Skin of body (tissue), 2 donors: ENCODE data around the gene ACOX3. TPM values are rescaled to one million over a fixed set of nuclear protein-coding genes. Genes with fewer than 3 reads are reported as not detected.
"Not testable (repeated sequence)": the region's sequence is repeated elsewhere in the genome, so short reads cannot be mapped to it uniquely, and the experiment has no call there.

Source experiments
- DNase-seq: peaks from one replicate; lab custom pipeline; 2025; lab: John Stamatoyannopoulos, UW
- total RNA-seq: library from RNA; depleted of rRNA; stranded (reverse); fragments of >200 nt; gene quantifications from one replicate; pipeline ENCODE4 v1.2.3, GENCODE V29; 2014

ACOX3 gene
- total RNA-seq = 27.2 TPM

- peak; percentile 78 for DNase-seq
Measured at GRCh38 chr4:8440492-8441311, at the start of gene ACOX3, which contains the start of gene TRMT44. ACOX3 (minus strand) TSS chr4:8440723; CDS start chr4:8416521, 24,202 bp downstream. TRMT44 (plus strand) TSS chr4:8440777; CDS start chr4:8440823, 46 bp downstream.

GRCh38 chr4:8488791-8489369 is 48.4 kb upstream of the ACOX3 start:
- no peak for DNase-seq

- DNase-seq = not testable (repeated sequence)
Measured at GRCh38 chr4:8486643-8487042, 46.1 kb upstream of the ACOX3 start.

- DNase-seq = no peak
Measured at GRCh38 chr4:8480221-8480620, 39.7 kb upstream of the ACOX3 start.

DNA sequence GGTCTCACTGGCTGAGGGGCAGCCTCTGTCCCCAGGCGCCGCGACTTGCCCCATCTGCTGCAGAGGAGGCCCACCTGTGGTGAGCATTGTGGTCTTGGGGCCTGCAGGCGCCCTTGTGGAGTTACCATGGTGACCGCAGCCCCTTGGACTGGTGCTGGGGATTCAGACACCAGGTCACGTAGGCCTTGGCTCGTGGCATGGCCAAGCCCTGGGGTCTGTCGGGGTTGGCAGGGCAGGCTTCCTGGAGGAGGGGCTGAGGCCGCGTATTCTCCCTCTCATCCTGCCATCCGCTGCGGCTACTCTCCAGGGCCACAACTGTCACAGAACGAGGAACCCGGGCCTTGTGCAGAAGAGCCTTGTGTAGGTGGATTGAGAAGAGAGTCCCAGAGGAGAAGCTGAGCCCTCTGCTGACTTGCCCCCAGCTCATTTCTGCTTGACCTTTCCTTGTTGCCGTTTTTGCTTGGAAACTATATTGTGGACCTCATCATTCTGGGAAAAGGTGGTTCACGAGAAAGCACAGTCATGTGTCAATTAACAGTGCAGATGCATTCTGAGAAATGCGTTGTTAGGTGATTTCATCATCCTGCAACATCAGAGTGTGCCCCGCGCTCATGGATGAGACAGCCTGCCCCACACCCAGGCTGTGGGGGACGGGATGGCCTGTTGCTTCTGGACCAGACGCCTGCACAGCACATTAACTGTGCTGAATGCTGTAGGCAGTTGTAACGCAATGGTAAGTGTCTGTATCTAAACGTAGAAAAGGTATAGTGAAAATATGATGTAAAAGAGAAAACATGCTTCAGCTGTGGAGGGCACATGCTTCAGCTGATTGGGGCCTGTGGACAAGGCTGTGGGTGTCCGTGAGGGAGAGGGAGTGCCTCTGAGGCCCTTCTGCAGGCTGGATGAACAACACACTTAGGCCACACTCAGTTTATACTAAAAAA is 38.5 kb upstream of the ACOX3 start:
- DNase-seq = no peak

- DNase-seq = no peak
Measured at GRCh38 chr4:8478371-8478770, 37.8 kb upstream of the ACOX3 start.

DNA sequence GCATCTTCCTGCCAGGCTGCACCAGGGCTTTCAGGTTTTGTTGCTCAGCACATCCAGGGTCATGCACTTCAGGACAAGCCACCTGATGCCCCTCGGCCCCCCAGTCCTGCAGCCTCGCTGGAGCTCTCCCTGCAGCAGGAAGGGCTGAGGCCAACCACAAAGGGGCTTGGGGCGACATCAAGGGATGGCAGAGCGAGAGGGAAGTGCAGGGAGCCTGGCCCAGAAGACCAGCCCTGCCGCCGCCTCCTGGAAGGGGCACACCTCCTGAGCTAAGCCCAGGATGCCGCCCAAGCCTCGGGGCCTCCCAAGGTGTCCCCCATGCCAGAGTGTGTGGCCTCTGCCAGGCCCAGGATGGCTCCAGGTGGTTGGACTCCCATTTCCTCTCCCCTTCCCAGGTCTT is 37.2 kb upstream of the ACOX3 start:
- no peak for DNase-seq

- no peak for DNase-seq
Measured at GRCh38 chr4:8477095-8477635, 36.6 kb upstream of the ACOX3 start.

GRCh38 chr4:8475751-8476575 is 35.4 kb upstream of the ACOX3 start:
- DNase-seq = no peak

GRCh38 chr4:8474856-8475255 is 34.3 kb upstream of the ACOX3 start:
- no peak for DNase-seq

DNA sequence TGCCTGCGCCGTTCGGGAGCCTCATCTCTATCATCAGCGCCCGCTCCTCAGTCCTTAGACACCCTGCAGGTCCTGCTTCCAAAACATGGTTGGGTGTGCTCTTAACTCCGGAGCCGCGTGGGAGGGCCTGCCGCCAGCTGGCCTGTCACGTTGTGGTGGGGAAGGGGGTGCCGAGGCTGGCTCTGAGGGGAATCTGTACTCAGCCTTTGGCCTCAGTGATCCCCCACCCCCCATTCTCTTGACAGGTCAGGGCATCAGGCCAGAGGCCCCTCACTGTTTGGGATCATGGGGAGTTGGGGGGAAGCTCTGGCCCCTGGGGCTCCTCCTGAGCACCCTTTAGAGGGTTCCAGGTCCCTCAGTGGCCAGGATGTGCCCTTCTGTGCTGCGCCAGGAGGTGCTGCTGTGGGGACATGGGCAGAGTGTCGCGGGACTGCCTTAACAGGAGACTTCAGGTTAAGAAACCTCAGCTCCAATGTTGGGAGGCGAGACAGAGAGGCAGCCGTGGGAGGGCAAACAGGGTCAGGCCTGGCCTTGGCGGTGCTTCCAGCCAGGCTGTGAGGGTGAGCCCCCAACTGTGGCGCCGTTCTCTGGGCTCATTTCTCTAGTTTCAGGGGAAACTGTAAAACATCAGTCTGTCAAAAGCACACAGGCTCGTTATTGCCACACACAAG is 33.5 kb upstream of the ACOX3 start:
- DNase-seq = no peak

DNA sequence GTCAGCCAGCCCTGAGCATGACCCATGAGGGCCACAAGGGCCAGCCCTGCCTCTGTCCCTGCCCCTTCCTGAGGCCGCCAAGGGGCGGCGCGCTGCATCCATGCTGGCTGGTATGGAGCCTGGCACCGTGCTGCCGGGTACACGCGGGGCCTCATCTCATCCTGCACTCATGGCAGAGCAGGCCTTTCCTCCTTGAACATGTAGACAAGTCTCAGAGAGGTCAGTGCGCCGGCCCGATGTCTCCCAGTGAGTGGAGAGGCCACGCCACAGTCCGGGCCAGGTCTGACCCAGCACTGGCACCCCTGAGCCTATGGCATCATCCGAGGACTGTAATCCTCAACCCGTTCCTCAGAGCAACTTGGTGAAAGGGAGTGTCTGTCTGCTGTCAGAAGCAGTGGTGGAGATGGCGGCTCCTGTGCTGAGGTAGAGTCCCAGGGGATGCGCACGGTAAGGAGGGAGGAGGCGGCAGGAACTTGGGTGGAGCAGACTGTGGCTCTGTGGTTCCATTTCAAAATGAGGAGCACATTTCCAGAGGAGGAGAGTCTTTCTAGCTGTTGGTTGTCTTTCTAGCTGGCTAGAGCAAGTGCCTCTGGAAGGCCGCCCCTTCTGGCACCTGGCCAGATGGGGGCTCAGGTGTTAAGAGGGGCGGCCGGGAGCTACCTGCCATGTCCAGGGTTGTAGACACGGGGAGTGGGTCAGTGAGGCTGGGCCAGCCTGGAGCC is 32.8 kb upstream of the ACOX3 start:
- DNase-seq = no peak

DNA sequence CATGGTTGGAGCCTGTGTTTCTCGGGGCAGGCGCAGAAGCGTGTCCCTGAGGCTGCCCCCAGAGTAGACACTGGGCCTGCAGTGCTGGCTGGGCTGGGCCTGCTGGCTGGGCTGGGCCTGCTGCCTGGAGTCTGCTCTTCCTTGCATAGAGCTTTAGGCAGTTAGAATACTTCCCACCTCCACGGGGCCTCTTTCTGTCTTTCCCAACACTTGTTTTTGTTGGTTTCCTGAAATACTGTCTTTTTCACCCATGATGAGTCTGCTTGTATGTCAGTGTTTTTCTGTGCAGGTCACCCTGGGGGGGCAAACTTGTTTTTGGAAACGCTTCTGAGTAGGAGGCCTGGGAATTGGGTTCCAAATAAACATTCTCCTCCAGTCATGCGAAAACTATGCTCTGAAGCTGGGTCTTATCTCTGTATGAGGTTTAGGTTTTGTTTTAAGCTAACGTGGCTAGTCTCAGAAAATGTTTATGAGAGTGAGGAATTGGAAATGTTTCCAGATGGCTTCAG is 32.2 kb upstream of the ACOX3 start:
- DNase-seq = peak; percentile 28

DNA sequence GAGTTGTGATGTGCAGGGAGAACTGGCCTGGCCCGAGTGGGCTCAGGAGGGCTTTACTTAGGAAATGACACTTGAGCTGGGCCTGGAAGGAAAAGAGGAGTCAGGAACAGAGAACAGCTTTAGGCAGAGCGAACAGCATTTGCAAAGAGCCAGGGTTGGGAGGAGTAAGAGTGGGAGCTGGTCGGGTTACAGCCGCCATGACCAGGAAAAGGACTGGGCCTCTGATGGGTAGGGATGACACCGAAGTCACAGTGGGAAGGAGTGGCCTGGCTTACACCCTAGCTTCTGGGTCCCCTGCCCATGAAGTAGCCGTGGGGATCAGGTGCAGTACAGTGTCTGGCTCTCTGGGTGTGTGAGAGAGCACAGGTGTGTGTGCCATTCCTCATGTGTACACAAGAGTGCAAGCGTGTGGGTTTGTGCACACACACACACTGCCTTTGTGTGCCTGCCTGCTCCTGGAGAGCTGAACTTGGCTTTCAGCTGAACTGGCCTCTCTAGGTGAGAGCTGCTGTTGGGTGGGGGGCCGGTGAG is 31.7 kb upstream of the ACOX3 start:
- no peak for DNase-seq

DNA sequence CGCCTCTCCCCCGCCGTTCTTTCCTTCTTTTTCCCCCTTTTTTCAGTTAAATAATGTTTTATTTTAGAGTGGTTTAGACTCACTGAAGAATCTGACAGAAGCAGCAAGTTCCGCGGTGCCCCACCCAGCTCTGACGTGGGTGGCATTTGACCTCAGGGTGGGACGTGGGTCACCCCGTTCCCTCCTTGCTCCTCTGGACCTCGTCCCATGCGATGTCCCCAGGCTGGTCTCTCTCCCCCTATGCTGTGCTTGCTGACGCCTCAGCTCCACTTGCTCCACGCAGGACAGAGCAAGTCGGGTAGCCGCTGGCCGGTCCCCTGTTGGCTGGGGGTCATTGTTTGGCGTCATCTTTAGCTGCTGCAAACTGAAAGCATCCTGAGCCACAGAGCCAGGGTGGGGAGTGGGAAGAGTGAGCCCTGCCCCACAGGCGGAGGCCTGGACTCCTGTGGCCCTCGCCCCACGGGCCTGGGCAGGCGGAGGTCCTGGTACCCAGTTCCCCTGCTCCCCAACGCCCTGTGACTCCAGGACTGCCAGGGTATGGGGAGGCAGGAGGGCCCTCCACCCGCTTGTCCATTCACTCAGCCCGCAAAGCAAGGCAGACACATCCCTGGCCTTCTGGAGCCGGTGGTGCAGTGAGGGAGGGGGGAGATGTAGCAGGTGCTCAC is 30.8 kb upstream of the ACOX3 start:
- no peak for DNase-seq

DNA sequence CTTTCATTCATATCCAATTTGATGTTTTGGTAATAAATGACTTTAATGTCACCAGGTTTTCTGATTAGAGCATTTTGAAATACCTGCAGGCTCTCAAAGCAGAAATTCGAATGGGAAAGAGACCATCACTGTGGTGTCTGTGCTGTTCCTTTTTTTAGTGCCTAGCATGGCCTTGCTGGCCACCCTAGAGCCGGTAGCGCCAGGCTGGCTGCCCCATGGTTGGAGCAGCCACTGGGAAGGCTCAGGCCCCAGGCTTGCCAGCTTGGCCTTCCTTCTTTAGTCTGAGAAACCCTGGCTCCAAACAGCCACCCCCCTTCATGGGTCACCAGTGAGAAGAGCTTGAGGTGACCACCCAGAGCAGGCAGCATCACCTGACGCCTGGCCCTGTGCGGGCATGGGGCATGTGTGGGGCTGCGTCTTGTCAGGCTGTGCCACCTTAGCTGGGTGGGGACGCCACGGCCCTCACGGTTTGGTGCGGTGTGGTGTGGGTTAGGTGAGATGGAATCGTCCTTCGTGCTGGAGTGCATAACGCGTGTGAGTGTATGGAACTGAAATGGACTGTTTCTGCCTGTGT is 30.0 kb upstream of the ACOX3 start:
- no peak for DNase-seq

- DNase-seq = no peak
Measured at GRCh38 chr4:8469550-8469949, 29.0 kb upstream of the ACOX3 start.
